Measurements from ENCODE around the gene TGFA.

GRCh38 chr2:70509565-70509964, 44.1 kb downstream of the TGFA start:
- TF ChIP-seq POLR2A (IDR thresholded peaks at IDR 0.05) (no peak), CTCF (IDR thresholded peaks at IDR 0.05) (no peak)
